NCI-H524 treated with DMSO at 0.1 percent for 48 hours (cell line): ENCODE results near the gene UBE2C.
"Not testable (repeated sequence)": the region's sequence is repeated elsewhere in the genome, so short reads cannot be mapped to it uniquely, and the experiment has no call there.

ENCODE experiments used
- DNase-seq: peaks from one replicate; lab custom pipeline; 2025; lab: John Stamatoyannopoulos, UW

UBE2C gene

GRCh38 chr20:45797955-45798354, 14.5 kb upstream of the UBE2C start:
- DNase-seq = not testable (repeated sequence)

GRCh38 chr20:45798935-45799642, 13.4 kb upstream of the UBE2C start:
- peak; percentile 2 for DNase-seq

GRCh38 chr20:45801851-45802250, 10.6 kb upstream of the UBE2C start:
- no peak for DNase-seq

- DNase-seq = no peak
Observed at GRCh38 chr20:45810191-45810970, 2.1 kb upstream of the UBE2C start.

- no peak for DNase-seq
Observed at GRCh38 chr20:45813006-45813340, 529 bp downstream of the UBE2C start.

GRCh38 chr20:45813489-45813888, 1.0 kb downstream of the UBE2C start:
- no peak for DNase-seq

GRCh38 chr20:45814314-45814713, 1.9 kb downstream of the UBE2C start:
- no peak for DNase-seq

- DNase-seq = no peak
Observed at GRCh38 chr20:45816951-45817350, 4.5 kb downstream of the UBE2C start.

- no peak for DNase-seq
Observed at GRCh38 chr20:45817376-45818194, 5.1 kb downstream of the UBE2C start.

- no peak for DNase-seq
Observed at GRCh38 chr20:45818239-45818638, 5.8 kb downstream of the UBE2C start.

- DNase-seq = no peak
Observed at GRCh38 chr20:45819466-45819865, 7.0 kb downstream of the UBE2C start.

- DNase-seq = no peak
Observed at GRCh38 chr20:45821947-45822346, 9.5 kb downstream of the UBE2C start.

GRCh38 chr20:45822857-45823256, 10.4 kb downstream of the UBE2C start:
- DNase-seq = peak; percentile 26

GRCh38 chr20:45823949-45824835, 11.7 kb downstream of the UBE2C start:
- no peak for DNase-seq

GRCh38 chr20:45826381-45827019, 14.1 kb downstream of the UBE2C start:
- DNase-seq = peak; percentile 97

- peak; percentile 39 for DNase-seq
Observed at GRCh38 chr20:45827030-45827652, 14.7 kb downstream of the UBE2C start, which contains the start of gene TNNC2. Gene TNNC2 (minus strand): TSS chr20:45827312. CDS start chr20:45827248, 64 bp downstream.

- DNase-seq = no peak
Observed at GRCh38 chr20:45827712-45828111, 15.3 kb downstream of the UBE2C start.

GRCh38 chr20:45828589-45828988, 16.1 kb downstream of the UBE2C start:
- no peak for DNase-seq

- DNase-seq = not testable (repeated sequence)
Observed at GRCh38 chr20:45829673-45830106, 17.2 kb downstream of the UBE2C start.

- no peak for DNase-seq
Observed at GRCh38 chr20:45832619-45833018, 20.2 kb downstream of the UBE2C start.
